Activated CD8-positive, alpha-beta memory T cell treated with anti-CD3 and anti-CD28 coated beads for 1 hour (primary cell): Measurements from ENCODE around the gene SFXN5.

ENCODE experiments used
- DNase-seq, 2 donors: peaks; one replicate each; pipeline ENCODE4 v3.0.0-alpha.2; 2020; ENCODE audit warnings: low read depth in 1 of 2; ENCODE audit errors: extremely low read depth in 1 of 2

Gene SFXN5

DNA sequence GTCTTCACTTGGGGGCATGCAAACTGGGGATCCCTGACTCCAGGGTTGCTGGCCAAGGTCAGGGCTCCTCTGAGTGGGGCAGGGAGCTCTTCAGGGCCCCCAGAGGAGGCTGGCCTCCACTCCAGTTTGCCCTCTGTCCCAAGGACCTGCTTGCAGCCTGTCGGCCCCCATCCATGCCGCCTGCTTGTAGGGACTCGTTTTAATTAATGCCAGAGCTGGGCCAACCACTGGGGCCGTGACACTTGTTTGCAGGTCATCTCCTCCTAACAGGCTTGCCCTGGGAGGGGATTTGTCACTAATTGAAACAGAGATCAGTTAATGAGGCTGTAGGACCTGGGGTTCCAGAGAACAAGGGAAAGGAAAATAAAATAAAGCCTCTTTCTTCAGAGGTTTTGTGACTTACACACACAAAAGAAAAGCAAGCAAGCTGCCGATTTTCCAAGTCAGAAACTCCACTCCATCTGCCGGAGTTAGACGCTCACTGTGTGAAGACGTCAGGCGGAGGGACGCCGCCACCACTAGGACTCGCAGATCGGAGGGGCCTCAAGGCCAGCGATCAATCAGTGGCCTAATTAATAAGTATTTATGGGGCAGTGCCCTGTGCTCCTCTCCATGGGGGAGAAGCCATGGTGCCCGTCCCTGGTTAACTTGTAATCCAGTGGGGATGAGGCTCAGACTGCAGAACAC lies 75.9 kb downstream of the SFXN5 start:
- no peak for DNase-seq

DNA sequence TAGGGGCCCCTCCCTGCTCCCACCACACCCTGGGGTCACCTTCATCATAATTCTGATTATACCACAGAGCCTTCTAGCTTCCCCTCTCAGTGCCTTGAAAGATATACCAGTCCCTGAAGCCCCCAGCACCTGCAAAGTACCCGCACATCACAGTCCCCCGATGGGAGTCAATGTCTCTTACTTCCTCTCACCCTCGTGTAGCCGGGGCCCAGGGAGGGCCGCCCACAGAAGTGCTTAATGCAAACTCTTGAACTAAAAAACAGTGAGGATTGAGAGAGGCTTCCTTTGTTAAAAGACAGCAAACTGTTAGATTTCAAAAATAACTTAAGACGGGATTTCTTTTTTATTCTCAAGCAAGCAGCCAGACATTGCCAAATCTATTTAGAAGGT lies 76.5 kb downstream of the SFXN5 start:
- no peak for DNase-seq

DNA sequence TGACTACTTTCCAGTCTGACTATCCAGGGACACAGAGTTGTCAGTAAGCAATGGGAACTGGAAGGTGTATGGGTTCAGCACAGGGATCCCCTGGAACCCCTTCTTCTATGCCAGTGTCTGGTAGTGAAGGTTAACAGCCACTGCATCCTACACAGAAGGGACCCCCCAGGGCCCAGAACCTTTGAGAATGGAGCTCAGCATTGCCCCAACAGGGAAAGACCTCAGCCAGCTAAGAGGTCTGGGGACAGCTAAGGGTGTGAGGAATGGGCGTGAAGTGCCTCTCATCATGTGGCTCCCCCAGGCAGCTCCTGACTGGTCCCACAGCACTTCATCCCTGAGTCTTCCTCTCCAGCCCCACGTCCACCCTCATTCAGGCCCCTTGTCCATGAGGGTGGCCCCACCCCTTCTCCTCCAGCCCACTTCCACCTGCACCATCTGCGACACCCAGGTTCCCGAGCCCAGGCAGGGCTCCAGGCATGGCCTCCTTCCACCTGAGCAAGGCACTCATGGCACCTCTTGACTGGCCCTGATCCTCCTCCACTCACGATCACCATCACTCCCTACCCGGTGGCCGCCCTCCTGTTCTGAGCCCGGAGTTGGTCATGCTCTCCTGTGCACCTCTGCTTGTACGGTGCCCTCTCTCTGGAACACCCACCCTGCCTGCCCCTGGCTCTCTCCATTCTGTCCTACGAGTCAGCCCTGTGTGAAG lies 77.1 kb downstream of the SFXN5 start:
- no peak for DNase-seq

DNA sequence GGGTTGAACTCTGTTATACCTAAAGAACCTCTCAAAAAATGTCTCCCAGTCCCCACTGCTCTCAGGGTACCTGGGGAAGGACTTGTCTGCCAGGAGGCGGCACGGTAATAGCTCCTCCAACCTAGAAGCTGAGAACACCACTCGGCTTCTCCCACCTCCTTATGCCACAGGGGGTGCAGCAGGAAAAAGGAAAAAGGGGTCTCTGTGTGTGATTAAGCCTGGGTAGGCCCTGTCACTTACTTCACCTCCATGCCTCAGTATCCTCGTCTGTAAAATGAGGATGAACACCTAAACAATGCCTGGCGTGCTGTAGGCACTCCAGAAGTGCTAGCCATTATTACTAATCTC lies 77.6 kb downstream of the SFXN5 start:
- DNase-seq, result no peak

DNA sequence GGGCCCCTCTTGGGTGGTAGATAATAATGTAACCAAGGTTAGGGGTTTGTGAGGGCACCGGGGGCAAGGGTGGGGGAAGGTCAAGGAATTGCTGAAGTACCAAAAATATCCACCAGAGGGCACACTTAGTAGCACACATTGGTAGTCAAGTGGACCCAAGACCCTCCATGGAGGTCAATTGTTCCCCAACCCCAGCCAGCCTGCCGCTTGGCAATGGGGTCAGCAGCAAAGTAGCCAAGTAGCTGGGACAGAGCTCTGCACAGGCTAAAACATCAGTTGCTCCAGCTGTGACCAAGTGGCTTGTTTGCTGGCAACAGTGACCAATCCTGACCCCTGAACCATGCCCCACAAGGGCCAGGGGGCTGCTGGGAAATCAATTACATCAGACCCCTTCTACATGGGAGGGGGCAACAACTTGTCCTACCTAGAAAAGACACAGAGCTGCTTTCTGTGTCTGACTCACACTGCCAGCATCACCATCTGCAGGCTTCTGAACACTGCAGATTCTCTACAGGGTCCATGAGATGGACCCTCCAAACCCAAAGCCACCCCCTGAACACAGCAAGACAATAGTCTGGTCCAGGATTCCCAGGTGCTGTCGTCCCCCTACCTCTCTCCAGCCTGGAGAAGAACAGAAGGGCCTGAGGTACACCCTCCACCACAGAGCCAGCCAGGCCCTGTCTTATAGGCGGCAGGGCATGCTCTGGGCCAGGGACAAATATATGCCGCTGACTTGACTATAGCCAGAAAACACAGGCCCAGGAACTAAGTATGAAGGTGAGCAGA lies 78.2 kb downstream of the SFXN5 start:
- peak in 1 of 2 donors; percentile 14 for DNase-seq

DNA sequence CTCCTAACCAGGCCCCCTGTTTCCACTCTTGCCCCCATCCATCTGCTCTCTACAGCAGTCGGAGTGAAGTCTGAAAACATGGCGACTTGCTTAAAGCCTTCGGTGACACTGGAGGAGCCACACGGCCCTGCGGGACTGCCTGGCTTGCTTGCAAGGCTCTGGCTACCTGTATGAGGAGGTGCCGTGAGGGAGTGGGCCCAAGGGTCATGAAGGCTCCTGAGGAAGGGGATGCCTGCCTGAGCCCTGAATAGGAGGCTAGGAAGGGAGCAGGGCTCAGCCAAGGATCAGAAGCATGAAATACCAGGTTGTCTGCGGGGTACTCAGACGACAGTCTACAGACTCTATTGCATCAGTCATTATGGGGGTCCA lies 78.8 kb downstream of the SFXN5 start:
- no peak for DNase-seq

DNA sequence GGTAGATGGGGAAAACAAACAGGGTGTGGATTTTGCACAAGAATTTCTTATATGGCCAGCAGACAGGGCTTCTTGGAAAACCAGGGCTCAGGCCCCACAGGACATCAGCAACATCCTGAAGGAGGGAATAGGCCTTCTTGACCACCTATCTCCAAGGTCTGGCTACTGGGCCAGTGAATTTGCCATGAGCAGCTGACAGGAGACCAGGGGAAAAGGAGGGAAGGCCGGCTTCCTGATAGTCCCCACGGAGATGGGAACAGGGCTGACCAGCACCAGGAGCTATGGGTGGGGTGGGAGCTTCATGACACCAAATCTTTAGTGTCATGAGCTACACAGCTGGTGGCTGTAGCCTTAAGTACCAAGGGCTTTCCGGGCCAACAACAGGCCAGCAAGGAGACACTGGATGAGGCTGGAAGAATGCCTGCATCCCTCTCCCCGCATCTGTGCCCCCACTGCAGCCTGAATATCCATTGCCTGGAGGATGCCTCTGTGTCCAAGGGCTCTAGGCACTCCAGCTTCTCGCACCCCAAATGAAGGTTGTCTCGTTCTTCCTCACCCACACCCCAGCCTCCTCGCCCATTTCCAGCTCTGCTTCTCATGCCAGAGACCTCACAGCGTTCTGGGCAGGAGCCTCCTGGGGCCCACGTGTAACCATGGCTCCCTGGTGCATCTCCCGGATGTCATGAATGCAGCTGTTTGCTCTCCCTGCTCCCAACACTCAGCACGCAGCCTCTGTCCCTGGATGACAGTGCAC lies 79.4 kb downstream of the SFXN5 start:
- DNase-seq, result no peak

DNA sequence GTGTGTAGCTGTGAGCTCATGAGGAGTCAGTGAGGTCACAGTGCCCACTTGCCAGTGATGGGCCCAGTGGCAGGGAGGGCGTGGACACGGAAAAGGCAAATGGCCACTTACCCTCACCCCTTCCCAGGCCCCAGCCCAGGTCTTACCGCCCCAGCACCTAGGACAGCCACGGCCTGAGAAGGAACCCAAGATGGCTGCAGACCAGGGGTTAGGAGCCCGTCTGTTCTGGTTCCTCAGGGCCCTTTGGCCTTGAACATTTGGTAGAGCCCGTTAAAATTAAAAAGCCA lies 80.1 kb downstream of the SFXN5 start:
- DNase-seq, result no peak

DNA sequence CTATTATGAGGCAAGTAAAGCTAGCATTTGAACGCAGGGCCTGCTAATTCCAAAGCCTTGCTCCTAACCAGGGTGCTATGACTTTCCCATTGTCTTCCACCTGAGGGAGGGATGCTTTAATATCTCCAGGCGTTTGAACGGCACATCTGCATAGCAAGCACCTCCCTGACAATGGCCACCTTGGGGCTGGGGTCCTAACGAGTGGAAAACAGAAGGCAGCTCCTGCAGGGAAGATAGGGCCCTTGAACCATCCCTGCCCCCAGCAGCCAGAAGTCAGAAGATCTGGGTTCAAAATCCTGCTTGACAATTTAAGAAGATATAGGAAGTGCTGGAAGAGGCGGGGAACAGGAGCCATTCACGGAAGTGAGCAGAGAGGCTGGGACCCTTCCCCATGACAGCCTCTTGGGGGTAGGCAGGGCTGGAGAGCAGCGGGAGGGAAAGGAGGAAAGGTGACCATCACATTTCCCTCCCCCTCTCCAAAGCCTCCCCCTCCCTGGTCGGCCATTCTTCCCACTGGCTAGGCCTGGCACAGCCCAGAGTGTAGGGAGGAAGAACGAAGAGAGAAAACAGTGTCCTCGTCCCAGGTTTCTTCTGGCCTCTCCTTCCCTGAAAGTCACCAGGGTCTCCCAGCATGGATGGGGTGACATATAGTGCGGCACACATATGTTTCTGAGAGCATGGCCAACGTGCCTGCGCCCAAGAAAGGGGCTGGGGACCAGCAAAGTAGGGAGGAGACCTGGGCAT lies 80.6 kb downstream of the SFXN5 start:
- DNase-seq, result no peak

DNA sequence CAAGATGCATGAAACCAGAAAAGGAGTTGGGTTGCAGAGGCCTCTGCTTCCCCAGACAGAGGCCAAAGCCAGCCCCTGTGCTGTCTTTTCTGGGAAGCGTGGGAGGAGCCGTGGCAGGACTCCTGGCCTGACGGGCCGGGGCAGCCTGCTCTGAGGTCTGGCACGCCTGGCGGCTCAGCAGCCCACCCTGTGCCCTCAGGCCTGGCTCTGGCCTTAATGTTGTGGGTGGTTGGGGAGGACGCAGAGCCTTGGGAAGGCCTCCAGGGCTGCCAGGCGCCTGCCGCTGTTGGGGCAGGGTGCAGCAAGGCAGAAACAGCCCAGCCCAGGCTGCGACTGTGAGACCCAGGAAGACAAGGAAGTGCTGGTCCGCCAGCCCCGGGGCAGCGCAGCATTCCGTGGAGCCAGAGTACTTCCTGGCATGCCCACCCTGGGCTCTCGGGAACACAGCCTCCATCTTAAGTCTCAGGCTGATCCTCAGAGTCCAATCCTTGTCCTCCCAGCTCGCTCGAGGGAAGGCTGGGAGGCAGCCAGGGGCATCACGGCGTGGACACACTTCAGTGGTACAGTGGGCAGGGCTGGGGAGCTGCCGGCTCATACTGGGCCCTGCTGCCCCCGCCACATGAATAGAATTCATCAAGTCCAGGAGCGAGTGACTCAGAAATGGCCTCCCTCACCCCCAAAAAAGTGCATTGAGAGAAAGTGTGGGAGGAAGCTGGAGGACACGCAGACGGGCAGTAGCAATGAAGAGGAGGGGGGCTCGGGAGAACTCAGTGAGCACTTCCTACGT lies 81.5 kb downstream of the SFXN5 start:
- no peak for DNase-seq

DNA sequence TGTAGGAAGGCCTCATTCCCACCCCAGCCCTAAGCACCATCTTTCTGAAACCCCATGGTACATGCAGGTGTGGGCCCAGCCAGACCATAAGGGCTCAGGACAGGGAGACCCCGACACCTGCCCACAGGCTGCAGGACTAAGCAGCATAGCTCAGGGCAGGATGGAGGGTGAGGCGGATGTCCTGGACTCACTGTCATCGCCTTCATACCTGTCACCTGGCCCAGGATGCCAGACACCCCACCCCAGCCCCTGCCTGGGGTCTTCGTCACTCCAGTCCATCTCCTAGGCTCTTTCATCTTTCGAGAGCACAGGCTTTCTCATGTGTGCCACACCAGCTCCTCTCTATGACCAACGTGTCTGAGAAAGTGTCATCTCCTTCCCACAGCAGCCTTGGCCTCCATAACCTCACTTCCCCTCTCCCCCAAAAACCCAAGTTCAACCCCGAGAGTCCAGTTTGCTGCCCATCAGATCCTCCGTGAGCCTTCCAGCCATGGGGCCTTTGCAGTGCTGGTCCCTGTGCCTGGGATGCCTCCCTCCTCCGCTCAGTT lies 82.7 kb downstream of the SFXN5 start:
- no peak for DNase-seq

DNA sequence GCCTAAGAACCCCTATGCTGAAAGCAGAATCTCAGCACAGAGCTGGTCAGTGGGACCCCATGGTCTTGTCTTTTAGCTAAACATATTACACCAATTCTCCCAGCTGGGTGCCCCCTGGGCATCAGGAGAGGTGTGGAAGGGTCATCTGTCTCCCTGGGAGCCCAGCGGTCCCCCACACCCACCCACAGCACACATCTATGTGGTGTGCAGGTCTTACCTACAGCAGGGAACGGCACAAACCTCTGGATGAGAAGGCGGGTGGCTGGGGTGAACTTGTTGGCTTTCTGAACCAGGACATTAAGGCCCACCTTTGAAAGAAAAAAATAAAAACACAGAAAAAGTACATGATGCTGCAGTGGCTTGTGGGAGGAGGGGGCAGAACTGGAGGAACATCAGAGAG lies 83.5 kb downstream of the SFXN5 start:
- no peak for DNase-seq

DNA sequence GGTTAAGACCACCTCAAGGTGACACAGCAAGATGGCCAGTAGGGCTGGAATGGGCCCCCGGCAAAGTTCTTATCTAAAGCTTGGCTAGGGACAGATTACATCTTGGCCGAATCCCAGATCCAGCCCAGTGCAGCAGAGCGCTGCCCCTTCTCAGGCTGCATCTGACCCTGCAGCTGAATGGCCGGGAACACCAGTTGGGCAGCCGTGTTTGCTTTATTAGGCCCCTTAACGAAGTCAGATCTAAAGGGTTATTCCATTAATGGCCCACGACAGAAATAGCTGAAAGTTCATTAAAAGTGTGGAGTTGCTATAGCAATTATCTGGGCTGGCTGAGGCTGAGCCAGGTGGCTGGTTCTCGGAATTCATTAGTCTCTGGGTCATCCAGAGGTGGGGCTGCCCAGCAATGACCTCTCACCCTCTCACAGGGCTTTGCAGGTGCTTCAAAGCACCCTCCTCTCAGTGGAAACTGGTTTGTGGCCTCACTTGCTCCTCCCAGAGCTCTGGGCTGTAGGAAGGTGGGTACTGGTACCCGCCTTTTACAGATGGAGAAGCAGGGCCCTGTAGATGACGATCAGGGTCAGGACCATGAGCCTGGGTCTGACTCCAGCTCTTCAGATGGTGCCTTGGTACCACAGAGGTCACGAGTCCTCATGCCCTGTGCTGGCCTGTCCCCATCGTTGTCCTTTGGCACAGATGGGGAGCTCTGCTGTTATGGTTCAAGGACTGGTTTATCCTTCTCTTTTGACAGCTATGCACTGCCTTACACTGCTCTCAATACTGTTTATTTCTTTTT lies 85.4 kb downstream of the SFXN5 start:
- no peak for DNase-seq

DNA sequence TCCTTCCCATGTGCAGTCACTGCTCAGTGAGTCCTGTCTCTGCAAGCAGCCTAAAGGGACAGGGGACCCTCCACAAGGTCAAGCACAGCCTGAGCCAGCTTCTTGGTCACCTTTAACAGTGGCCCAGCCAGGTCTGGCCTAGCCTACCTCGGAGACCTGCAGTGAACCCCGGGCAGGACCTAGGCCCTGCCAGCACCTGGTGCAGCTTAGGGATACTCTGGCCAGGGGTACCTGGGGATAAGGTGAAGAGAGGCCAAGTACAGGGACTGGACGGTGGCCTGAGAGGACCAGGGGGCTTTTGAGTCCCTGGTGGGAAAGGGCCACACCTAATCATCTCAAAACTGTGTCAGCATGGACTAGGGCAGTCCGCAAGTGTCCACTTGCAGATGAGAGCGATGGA lies 86.4 kb downstream of the SFXN5 start:
- no peak for DNase-seq

DNA sequence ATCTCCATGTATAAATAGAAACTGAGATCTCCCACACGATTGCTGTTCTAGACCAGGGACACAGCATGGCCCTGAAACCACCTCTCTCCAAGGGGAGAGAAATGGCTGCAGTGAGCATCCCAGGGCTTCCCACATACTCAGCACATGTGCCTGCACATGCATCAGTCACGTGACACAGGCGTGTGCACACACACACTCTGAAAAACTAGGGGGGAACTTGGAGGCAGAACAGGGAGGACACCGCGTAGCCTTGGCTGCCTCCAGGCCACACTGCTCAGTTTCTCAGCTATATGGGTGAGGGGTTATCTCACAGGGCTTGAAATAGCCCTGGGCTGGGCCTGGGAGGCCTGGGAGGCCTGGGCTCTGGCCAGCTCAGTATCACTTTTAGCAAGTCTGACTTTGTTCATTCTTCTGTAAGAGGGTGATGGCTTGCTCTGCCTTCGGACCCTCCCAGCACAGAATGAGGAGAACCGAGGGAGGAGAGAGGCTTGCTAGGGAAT lies 87.3 kb downstream of the SFXN5 start:
- DNase-seq, result no peak

DNA sequence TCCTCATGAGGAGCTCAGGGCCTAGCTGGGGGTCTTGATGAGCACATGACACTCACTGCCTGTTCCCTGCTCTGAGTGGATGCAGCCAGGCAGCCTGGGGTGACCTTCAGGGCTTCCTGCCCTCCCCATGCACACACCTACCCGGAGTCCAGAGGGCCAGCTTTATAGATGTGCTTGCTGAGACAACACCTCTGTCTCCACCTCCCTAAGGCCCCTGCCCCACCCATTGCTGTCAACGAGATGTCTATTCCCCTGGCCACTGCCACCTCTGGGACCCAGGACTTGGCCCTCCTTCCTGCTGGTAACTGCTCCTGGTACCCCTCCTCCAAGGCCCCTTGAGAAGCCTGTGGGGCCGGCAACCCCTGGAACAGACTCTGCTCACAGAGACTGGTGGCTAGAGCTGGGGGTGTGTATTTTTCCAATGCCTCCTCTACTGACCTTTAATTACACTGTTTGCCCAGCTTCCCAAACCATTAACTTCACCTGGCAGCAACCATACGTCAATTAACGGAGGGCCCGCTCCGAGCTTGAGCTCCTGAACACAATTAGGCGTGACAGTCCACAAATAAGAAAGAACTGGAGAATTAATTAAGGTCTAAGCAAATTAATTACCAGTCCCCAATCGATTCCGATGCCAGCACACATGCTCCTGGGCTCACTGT lies 87.9 kb downstream of the SFXN5 start:
- DNase-seq, result no peak

DNA sequence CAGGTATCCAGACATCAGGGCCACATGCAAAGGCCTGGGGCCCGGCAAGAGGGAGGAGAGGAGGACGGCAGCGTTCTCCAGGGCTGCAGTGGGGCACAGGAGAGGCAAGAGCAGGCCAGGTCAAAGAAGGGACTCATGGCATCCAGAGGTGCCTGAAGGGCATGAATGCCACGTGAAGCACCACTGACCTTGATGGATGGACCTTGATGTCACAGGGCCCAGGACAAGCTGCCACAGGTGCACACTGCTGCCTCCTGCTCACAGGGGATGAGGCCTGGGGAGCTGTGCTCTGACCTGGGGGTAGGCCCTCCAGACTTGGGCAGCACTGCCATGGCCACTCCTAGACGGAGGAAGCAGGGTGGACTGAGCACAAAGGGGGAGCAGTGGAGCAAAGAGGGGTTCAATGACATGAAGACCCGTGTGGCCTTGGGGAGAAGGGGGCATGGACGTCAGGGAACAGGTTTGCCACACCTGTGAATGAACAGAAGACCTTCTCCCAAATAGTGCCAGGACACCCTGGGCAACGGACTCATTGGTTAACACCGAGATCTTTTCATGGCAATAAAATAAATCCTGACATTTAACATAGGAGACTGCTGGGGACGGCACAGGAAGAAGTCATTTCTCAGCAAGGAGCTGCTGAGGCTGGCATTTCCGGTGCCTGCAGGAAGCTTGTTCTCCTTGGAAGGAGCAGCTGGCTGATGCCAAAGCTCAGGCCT lies 88.6 kb downstream of the SFXN5 start:
- DNase-seq, result no peak

DNA sequence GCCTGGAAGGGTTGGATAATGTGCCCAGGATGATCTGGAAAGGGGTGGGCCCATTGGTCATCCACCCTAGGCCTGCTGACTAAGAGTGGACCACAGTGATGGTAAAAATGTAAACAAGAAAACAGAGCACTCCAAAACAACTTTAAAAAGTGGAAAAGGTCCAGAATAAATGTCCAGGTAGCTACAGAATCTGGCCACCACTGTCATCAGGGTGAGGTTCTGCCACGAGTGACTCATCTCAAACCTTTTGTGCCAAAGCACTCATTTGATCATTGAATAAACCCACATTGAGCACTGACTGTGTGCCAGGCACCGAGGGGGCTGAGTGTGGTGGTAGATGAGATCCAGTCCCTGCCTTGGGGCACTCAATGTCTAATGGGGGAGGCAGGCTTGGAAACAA lies 89.3 kb downstream of the SFXN5 start:
- no peak for DNase-seq
